Activated gamma-delta T cell treated with Interleukin-2 at 50 U/mL for 16 hours (primary cell): ENCODE measurements around the gene P2RX7.
A peak's percentile ranks its signal among the peaks of the same experiment; 100 is the strongest.

Experiments
- DNase-seq: peaks from one replicate; pipeline ENCODE4 v3.0.0-alpha.2; 2020

Gene P2RX7

DNA sequence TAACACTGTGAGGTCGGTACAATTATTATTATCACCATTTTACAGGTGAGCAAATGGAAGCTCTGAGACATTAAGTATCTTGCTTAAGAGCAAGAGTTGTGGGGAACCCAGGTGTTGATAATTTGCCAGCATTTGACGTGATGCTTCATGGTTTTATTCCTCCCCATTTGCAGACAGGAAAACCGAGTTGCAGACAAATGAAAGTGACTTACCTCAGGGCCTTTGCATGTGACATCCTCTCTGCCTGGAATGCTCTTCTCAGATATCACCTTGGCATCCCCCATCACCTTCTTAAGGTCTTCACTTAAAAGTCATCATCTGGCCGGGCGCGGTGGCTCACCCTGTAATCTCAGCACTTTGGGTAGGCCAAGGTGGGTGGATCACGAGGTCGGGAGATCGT lies 21.0 kb upstream of the P2RX7 start:
- no peak for DNase-seq

DNA sequence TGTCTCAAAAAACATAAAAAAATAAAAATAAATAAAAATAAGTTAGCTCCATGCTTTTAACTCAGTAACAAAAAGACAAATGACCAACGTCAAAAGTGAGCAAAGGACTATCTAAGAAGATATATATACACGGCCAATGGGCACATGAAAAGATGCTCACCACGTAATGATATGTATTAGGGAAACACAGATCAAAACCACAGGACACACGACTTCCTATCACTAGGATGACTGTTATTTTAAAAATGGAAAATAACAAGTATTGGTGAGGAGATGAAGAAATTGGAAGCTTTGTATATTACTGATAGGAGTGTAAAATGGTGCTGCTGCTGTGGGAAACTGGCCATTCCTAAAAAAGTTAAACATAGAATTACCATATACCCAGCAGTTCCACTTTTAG lies 20.2 kb upstream of the P2RX7 start:
- no peak for DNase-seq

DNA sequence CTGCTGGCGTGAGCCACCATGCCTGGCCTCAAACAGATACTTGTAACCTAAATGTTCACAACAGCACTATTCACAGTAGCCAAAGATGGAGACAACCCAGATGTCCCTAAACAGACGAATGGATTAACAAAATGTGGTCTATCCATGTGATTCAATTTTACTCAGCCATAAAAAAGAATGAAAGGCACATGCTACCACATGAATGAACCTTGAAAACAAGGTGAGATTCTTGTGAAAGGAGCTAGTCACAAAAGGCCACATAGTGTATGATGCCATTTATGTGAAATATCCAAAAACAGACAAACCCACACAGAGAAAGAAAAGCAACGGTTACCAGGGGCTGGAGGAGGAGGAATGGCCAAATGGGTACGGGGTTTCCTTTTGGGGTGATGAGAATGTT lies 19.6 kb upstream of the P2RX7 start:
- DNase-seq, result no peak

DNA sequence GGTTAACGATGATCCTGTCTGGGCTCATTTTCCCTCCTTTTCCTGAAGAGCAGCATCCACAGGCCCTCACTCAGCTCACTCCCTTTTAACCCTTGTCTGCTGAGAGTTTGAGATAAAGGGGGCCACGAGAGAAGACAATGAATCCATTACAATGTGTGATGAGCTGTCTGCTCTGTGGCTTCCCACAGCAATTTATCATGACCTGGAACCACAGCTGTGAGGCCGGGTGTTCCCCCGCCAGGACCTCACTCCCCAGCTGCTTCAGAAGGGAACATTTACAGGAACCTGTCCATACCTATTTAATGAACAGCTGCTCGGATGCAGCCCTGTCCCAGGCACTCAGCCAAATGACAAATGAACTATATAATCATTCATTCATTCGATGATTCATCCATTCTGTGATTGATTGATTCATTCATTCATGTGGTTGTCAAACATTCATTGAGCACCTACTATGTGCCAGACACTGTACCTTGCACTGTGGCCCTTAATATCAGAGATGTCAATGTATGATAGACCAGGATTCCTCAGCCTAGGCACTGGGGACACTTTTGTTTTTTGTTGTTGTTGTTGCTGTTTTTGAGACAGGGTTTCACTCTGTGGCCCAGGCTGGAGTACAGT lies 18.5 kb upstream of the P2RX7 start:
- no peak for DNase-seq

DNA sequence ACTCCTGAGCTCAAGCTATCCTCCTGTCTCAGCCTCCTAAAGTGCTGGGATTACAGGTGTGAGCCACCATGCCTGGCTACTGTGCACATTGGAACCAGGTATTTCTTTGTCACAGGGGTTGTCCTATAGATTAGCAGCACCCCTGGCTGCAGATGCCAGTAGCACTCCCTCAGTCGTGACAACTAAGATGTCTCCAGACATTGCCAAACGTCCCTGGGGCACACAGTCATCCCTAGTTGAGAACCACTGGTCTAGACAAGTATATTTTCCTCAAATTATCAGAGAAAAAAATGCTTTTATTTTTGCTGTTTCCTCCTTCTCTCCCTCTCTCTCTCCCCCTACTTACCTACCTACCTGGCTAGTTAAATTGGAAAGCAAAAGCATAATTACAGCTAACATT lies 17.9 kb upstream of the P2RX7 start:
- no peak for DNase-seq

DNA sequence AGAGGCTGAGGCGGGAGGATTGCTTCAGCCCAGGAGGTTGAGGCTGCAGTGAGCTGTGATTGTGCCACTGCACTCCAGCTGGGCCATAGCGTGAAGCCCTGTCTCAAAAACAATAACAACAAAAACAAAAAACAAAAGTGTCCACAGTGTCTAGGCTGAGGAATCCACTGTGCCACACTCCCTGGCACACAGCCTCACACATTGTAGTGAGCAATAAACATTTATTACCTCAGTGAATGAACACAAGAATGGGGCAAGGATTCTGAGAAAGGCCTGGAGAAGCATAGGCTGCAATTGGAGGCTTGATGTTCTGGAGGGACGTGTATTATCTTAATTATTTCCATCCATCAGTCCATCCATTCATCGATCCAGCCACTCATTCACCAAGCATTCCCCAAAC lies 17.1 kb upstream of the P2RX7 start:
- no peak for DNase-seq

DNA sequence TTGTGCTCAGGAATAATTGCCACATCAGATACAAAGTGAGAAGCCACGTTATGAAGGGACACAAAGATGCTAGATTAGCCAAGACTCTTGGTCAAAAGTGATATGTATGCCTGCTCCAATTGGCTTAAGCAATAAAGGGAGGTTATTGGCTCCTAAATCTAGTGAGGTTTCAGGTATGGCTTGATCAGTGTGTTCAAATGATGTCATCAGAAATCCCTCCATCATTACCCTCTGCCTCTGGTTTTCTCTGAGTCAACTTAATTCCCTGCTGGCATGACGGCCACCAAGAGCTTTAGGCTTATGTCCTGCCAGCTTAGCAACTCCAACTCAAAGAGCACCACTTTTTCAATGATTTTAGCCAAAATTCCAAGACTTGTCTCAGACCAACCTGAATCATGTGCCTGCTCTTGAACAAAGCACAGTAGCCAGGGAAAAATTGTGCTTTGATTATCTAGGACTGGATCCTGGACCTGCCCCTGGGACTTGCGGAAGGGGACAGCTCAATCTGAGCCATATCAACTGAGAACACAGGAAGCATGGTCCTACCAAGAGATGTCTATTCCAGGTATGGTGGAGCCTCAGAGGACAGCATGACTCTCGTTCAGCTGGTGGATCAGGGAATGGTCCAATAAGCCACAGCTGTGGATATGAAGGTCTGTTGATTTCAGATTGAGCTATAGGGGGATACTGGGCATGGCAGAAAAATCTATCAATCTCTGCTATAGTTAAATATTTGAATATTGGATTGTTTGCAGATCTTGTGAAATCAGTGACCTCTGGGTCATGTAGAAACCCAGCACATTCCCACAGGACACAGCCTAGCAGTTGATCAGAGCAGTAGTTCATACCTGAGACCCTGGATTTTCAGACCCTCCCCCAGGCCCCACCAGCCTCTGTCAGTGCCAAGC lies 16.1 kb upstream of the P2RX7 start:
- no peak for DNase-seq

DNA sequence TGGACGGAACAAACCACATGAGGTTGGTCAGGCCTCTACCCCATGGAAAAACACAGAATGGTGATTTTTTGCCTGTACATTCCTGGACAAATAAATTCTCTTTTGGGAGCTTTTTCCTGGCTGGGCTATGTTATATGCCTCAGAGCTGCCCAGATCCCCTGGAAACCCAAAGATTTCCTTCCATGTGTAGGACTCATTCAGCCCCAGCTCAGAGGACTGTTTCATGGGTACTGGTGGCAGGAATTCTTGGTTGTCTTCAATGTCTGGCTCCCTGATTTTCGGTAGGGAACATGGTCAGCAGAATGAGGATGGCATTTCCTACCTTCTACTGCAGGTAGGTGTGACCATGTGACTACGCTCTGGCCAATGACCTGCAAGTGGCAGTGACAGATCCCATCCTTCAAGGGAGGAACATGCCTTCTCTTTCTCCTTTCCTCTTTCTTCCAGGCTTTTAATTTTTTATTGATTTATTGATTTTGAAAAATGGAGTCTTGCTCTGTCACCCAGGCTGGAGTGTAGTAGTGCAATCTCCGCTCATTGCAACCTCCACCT lies 15.4 kb upstream of the P2RX7 start:
- DNase-seq, result no peak

DNA sequence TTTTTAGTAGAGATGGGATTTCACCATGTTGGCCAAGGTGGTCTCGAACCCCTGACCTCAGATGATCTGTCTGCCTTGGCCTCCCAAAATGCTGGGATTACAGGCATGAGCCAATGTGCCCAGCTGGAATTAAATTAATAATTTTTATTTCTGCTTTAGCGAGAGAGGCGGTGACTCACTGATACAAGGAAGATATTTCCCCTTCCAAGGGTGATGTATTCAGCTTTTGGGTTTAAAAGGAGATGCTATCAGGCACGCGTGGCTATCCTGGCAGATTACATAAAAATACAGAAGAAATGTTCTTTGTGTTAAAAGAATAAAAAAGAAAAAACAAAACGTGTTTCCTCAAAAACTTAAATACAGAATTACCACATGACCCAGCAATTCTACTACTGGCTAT lies 12.4 kb upstream of the P2RX7 start:
- no peak for DNase-seq

DNA sequence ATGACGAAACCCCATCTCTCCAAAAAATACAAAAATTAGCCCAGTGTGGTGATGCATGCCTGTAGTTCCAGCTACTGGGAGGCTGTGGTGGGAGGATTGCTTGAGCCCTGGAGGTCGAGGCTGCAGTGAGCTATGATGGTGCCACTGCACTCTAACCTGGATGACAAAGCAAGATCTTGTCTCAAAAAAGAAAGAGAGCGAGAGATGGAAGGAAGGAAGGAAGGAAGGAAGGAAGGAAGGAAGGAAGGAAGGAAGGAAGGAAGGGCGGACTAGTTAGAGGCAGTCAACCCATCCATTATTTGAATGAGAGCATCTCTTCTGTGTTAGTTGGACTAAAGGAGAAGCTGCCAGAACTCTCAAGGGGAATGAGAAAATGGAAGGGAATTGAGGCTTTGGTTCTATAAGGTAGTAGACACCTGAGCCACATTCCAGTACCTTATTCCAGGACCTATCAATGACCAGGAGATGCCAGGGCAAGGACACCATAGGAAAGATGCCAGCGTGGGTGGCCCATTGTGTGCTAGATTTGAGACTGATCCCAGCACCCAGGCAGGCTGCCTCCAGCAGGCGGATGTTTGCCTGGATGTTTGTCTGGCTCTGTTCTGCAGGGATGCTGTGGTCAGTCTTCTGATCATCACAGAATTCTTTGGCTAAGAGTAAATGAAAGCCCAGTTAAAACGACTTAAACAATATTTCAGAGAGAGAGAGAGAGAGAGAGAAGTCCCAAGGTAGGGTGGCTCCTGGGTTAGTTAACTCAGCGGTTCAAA lies 11.5 kb upstream of the P2RX7 start:
- no peak for DNase-seq

DNA sequence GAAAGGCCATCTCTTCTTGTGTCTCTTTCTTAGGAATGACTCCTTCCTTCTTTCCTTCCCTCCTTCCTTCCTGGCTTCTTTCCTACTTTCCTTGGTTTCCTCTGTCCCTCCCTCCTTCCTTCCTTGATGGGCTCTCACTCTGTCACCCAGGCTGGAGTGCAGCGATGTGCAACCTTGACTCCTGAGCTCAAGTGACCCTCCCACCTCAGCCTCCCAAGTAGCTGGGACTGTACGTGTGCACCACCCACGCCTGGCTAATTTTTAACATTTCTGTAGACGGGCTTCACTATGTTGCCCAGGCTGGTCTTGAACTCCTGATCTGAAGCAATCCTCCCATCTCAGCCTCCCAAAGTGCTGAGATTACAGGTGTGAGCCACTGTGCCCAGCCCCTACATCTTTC lies 10.9 kb upstream of the P2RX7 start:
- no peak for DNase-seq

DNA sequence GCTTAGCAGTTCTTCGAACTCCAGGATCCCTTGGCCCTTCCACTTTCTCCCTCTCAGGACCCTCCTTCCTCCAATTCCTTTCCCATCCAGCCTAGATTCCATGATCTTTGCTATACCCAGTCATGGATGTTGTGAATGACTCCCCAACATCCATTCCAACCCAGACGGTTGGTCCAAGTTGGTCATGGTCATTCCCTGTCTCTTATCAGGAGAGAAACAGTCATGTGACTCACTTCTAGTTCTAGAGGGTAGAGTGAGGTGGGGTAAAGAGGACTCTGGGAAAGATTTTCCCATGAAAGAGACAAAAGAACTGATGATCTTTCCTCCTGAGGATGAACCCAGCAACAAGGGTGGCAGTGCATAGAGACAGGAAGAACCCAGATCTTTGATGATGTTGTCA lies 9.2 kb upstream of the P2RX7 start:
- no peak for DNase-seq

DNA sequence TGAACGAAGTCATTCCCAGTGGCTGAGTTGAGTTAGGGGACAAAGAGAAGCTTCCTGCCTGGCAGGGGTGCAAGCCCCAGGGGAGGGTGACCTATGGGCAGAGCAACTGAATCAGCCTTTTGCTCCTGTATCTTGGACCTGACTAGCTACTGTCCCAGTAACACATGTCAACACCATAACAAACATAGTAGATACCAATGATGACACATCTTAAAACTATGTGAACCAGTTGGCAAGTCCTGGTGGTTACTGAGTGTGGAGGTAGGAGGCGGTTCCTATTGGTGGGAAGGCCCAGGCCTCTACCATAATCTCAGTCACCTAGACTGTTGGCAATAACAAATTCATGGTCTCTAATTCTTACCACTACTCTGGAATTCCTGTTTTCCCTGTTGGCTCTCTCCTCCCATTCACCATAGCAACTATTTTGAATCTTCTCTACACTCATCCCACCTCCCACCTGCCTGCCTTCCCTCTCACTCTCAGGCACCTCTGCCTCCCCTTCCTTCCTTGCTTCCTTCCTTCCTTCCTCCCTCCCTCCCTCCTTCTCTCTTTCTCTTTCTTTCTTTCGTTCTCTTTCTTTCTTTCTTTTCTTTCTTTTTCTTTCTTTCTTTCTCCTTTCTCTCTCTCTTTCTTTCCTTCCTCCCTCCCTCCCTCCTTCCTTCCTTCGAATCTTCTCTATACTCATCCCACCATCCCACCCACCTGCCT lies 8.1 kb upstream of the P2RX7 start:
- no peak for DNase-seq

DNA sequence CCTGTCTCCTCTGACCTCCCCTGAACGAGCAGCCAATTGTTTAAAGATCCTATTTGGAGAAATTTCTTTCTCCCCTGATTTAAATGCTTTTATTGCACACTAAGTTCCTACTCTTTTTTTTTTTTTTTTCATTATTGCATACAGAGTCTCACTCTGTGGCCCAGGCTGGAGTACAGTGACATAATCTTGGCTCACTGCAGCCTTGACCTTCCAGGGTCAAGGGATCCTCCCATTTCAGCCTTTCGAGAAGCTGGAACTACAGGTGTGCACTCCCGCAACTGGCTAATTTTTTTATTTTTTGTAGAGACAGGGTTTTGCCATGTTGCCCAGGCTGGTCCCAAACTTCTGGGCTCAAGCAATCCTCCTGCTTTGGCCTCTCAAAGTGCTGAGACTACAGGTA lies 5.2 kb upstream of the P2RX7 start:
- DNase-seq, result no peak

DNA sequence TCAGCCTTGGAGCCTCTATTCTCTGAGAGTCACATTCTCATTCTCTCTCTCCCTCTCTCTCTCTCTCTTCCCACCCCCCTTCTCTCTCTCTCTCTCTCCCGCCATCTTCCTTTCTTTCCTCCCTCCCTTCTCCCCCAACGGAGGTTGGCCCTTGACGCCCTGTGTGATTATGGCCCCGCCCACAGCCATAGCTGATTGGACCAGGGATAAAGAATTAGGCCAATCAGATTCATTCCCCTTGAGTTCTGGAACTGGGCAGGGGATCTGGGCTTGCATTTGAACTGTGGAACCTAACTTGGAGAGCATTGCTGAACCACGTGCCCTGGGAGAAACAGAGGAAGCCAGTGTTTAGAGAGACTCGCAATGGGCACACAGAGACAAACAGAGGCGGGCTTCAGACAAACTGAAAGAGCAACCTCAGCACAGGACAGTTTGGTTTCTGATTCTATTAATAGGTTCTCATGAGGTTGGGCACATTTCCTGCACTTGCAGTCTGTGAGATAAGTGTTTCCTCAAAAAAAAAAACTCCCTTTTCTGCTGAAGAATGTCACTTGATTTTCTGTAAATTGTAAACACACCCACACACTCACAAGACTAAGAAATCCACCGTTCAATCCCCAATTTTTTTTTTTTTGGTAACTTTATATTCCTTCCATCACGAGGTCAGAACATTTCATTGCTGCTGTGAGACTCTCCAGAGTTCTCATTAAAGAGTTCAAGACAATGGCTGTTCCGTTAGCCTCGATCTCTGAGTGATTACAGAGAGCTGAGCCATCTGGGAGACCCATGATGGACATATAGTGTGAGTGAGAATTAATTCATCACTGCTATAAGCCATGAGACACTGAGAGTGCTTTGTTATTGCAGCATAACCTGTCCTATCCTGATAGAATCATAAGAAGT lies 3.5 kb upstream of the P2RX7 start:
- DNase-seq, result peak; percentile 67

DNA sequence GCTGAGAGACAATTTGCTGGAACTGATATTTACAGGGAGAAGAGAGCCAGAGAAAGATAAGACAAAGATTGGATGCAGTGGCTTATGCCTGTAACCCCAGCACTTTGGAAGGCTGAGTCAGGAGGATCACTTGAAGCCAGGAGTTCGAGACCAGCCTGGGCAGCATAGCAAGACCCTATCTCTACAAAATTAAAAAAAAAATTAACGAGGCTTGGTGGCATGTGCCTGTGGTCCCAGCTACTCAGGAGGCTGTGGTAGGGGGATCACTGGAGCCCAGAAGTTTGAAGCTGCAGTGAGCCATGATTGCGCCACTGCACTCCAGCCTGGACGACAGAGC lies 2.9 kb upstream of the P2RX7 start:
- DNase-seq, result no peak

DNA sequence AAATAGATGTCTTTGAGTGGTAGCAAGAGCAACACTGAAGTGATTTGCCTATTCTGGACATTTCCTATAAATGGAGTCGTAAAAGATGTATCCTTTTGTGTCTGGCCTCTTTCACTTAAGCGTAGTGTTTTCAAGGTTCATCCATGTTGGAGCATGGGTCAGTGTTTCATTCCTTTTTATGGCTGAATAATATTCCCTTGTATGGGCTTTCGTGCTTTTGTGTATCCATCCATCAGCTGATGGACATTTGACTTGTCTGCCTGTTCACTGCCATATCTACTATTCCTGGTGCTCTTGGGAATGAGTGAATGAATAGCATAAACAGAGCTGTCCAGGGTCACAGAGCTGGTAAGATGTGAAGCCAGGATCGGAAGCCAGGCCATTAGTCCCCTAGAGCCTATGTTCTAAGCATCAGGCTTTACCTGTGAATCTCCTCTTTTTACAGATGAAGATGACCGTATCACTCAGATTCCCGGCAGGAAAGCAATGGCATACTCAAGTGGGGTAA lies 1.8 kb upstream of the P2RX7 start:
- no peak for DNase-seq

DNA sequence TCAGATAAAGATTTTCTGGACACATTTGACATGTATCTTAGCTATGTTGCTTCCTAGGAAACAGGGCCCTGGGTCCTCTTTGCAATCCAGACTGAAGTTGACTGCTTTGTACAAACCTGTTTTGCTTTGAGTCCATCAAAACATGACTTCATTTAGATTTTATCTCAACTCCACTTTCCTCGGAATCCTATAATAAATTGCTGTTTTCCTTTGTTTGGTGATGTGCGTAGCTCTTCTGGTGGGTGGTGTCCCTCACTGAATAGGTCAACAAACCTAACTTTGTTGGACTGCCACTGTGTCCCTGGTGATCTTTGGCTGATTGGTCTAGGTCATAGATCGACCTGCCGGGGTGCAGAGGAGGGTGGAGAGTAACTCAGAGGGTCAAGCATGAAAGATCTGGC lies 735 bp upstream of the P2RX7 start:
- DNase-seq, result no peak

DNA sequence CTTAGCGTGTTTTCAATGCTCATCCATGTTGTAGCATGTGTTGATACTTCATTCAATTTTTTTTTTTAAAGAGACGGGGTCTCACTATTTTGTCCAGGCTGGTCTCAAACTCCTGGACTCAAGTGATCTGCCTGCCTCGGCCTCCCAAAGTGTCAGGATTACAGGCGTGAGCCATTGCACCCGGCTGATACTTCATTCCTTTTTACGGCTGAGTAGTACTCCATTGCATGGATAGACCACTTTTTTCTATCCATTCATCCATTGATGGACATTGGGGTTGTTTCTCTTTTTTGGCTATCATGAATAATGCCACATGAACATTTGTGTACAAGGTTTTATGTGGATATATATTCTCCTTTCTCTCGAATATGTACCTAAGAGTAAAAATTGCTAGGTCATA lies 1.2 kb downstream of the P2RX7 start:
- no peak for DNase-seq

DNA sequence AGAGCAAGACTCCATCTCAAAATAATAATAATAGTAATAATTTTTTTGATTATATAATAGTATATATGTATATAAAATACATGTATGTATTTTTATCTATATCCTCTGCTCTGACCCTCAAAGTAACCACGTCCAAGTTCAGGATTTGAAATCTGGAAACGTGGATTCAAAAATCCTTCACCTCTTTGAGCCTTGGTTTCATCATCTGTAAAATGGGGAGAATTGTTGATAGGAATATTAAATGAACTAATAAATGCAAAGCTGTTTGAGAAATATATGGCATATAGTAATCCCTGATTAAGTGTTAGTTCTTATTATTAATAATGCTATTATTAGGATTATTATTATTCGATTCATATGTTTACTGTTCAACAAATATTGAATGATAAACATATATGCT lies 2.6 kb downstream of the P2RX7 start:
- DNase-seq, result no peak

DNA sequence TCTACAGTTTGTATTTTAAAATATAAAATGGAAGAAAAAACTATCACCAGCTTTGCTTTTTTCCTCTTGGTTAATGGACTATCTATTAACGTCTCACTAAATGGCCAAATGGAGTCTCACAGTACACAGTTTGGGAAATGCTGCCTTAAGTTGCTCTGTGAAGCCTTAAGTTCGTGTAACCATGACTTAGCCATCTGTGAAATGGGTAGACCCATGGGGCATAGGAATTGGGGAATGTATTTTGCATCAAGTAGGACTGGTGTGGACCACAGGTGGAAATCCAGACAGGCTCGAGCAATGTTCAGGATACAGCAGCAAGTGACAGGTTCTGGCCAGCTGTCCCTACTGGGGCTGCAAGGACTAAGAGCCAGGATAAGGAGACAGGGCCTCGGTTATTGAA lies 4.8 kb downstream of the P2RX7 start:
- no peak for DNase-seq

DNA sequence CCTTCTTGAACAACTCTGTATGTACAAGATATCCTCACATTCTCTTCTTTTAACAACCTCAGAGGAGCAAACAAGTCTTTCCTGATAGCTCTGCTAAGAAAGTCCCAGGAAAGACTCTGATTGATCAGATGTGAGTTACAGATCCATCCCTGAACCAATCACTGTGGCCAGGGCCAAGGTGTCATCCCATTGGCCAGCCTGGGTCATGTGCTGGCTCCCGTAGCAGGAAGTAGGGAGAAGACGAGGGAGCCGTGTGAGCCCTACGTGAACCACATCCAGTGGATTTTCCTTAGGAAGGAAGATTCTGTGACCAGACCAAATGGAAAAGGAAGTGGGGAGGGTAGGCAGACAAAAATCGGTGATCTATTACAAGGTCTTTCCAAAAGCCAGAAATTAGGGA lies 5.6 kb downstream of the P2RX7 start:
- DNase-seq, result no peak
